Panc1 (cell line): ENCODE measurements around the gene WDR86.

Experiments used
- SIN3A ChIP-seq: IDR thresholded peaks from 2 replicates; pipeline ENCODE4 v1.6.1; 2012; ENCODE audit warnings: low read depth, mild to moderate bottlenecking, low read length, moderate library complexity, borderline replicate concordance; ENCODE audit not compliant: insufficient read depth
- TF ChIP-seq, protein P1 (sequence below): fragments of 450-650 bp; IDR thresholded peaks from 2 replicates; pipeline ENCODE4 v1.5.1; 2017; ENCODE audit warnings: mild to moderate bottlenecking

DNA sequence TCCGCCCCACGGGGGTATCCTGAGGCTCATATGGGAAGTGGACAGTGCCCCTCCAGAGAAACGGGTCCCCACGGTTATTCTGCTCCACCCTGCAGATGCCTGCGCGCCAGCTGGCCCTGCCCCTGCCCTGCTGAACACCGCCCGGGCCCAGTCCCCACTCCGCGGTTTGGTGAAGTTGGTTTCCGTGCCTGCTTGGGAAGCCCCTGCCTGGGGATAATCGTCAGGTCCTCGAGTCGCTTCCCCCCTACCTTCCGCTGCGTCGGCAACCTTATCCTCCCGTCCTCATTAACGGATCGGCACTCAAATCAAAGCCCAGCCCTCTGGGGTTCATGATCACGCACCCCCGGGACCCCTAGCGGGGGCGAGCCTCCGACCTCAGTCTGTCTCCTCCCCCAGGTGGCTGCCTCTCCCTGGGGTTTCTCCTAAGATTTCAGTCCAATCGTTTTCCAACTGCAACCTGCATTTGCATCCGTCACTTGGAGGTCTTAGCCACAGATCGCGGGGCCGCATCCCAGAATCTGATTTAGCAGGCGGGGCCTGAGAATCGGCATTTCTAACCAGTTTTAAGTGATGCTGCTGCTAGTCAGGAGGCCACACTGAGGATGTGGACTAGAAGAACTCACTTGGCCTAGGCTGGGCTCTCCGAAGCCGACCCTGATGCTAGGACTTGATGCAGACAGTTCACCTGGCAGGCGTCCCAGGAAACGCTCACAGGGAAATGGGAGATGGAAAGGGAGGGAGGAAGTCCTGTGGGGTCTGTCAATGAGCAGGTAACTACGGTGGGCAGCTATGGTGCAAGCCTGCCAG lies 27.6 kb downstream of the WDR86 start:
- no peak for TF ChIP-seq SIN3A
- TF ChIP-seq, protein P1, sequence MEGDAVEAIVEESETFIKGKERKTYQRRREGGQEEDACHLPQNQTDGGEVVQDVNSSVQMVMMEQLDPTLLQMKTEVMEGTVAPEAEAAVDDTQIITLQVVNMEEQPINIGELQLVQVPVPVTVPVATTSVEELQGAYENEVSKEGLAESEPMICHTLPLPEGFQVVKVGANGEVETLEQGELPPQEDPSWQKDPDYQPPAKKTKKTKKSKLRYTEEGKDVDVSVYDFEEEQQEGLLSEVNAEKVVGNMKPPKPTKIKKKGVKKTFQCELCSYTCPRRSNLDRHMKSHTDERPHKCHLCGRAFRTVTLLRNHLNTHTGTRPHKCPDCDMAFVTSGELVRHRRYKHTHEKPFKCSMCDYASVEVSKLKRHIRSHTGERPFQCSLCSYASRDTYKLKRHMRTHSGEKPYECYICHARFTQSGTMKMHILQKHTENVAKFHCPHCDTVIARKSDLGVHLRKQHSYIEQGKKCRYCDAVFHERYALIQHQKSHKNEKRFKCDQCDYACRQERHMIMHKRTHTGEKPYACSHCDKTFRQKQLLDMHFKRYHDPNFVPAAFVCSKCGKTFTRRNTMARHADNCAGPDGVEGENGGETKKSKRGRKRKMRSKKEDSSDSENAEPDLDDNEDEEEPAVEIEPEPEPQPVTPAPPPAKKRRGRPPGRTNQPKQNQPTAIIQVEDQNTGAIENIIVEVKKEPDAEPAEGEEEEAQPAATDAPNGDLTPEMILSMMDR: no peak
